HL-60/S4 (cell line): ENCODE measurements around the gene MTG2.

ENCODE experiments used
- in situ Hi-C: fragments of 300-500 bp; cut with MboI; formaldehyde crosslinking; loops from 2 replicates; pipeline ENCODE4 v1.14.3; 2022; ENCODE audit warnings: low sequenced_read_pairs

MTG2 gene

DNA sequence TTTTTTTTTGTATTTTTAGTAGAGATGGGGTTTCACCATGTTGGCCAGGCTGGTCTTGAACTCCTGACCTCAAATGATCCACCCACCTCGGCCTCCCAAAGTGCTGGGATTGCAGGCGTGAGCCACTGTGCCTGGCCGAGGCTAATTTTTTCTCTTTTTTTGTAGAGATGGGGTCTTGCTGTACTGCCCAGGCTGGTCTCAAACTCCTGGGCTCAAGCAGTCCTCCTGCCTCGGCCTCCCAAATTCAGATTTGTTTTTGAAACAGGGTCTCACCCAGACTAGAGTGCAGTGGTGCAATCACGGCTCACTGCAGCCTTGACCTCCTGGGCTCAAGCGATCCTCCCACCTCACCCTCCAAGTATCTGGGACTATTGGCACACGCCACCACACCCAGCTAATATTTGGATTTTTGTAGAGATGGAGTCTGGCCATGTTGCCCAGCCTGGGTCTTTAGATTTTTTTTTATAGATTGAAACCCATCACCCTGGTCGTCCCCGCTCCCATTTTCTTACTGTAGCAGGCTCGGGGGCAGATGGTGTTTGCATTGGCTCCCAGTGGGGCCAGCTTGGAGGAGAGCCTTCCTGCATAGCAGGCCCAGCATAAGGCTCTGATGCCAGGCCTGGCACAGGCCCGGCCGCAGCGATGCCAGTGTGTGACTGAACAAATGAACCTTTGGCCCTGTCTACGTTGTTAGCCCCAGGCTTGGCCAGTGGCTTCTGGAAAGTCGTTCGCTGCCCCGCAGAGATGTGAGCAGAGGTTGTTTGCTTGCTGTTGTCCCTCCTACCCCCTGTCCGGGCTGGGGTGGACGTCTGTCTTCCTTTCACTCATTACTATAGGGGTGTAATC is 4.3 kb upstream of the MTG2 start:
- in situ Hi-C loops, result no loop called here

DNA sequence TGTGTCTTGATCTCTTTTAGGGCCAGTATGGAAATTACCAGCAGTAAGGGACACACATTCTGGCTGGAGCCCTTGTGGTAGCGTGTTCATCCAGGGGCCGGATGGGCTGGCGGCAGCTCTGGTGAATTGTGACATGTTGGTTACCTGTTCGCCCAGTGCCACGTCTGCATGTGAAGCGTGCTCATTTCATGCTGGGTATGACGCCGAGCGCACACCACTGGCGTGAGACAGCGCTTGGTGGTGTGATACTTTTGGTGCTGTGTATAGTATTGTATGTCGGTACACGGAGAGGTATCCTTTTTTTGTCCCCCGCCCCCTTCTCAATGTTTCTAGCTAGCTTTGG is 3.7 kb upstream of the MTG2 start:
- in situ Hi-C loops, result no loop called here

DNA sequence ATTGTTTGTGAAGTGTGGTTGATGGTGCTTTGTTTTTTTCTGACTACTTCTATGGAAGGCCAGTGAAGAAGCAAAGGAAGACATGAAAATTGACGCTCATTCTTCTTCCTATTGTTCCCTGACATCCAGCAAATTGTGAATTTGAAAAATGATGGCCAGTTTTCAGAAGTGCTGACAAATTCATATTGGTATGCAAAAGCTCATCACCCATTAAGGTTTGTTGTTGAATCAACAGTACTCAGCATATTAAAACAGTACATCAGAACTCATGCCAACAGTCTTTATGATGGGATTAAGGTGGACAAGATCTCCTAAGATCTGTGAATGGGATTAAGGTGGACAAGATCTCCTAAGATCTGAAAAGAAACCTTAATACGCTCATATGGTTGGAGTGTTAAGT is 1.0 kb upstream of the MTG2 start:
- in situ Hi-C loops, result no loop called here

GRCh38 chr20:62183426-62184142 is 756 bp downstream of the MTG2 start:
- in situ Hi-C loops, result no loop called here

DNA sequence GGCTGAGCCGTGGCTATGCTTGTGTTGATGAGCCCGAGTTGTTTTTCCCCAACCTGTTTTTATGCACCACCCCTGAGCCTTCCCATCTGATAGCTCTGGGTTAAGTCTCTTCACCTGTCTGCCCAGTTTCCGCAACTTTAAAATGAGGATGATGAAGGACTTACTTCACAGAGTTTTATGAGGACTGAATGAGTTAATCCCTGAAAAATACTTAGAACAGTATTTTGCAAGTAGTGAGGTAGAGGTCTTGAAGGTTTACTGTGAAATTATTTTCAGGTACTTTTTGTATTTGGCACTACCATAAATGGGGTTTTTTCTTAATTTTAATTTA is 3.2 kb downstream of the MTG2 start:
- in situ Hi-C loops, result no loop called here

- in situ Hi-C loops, result no loop called here
These were observed 4.3 kb downstream of the MTG2 start for GRCh38 chr20:62186887-62187866.

- in situ Hi-C loops, result no loop called here
These were observed 8.0 kb downstream of the MTG2 start for GRCh38 chr20:62190639-62191411.

GRCh38 chr20:62191781-62192559 is 9.1 kb downstream of the MTG2 start:
- in situ Hi-C loops, result no loop called here

GRCh38 chr20:62192635-62193034 is 9.8 kb downstream of the MTG2 start:
- in situ Hi-C loops, result no loop called here

GRCh38 chr20:62193079-62194025 is 10.5 kb downstream of the MTG2 start:
- in situ Hi-C loops, result no loop called here

DNA sequence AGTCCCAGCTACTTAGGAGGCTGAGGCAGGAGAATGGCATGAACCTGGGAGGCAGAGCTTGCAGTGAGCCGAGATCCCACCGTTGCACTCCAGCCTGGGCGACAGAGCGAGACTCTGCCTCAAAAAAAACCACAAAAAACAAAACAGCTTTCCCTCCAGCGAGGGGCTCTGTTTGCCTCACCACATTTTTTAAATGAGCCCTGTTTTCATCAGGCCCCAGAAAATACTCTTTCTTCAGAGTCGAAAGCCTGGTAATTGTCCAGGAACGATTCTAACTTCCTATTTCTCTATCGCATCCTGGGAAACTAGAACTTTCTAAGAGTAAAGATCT is 12.2 kb downstream of the MTG2 start:
- in situ Hi-C loops, result no loop called here

GRCh38 chr20:62195736-62196135 is 12.9 kb downstream of the MTG2 start:
- in situ Hi-C loops, result no loop called here

GRCh38 chr20:62196286-62196685 is 13.5 kb downstream of the MTG2 start:
- in situ Hi-C loops, result no loop called here

DNA sequence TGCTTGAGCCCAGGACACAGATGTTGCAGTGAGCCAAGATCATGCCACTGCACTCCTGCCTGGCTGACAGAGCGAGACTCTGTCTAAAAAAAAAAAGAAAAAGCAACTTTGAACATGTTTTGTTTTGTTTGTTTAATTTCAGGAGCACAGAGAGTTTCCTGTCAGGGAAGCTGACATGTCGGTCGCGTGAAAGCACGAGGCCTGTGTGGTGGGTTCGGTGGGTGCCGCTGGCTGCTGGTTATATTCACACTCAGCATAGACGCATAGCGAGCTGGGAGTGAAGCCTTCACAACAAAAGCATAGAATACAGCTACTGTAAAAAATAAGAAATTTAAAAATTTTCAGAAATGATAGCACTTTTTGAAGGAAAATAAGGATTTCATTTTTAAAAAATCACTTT is 14.5 kb downstream of the MTG2 start:
- in situ Hi-C loops, result no loop called here

- in situ Hi-C loops, result no loop called here
These were observed 15.0 kb downstream of the MTG2 start for GRCh38 chr20:62197801-62198200.

DNA sequence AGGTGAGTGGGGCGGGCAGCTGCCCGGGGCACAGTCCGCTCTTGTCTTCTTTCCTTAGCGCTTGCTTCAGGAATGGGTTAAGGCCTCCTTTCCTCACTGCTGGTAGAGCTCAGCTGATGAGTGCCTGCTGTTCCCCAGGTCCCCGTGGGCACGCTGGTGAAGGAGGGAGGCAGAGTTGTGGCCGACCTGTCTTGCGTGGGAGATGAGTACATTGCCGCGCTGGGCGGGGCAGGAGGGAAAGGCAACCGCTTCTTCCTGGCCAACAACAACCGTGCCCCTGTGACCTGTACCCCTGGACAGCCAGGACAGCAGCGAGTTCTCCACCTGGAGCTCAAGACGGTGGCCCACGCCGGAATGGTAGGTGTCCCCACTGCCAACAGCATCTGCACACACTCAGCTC is 15.7 kb downstream of the MTG2 start:
- in situ Hi-C loops, result no loop called here

DNA sequence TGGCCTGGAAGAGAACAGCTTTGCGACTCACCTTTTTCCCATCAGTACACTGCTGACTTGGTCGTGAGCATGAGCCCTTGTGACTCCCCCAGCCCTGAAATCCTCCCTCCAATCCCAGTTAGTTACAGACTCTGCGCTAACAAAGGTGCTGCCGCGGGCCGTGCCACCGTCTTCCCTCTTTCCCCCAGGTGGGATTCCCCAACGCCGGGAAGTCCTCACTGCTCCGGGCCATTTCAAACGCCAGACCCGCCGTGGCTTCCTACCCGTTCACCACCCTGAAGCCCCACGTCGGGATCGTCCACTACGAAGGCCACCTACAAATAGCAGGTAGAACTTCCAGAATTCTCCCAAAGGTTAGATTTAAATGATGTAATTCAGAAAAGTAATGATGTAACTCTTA is 16.1 kb downstream of the MTG2 start:
- in situ Hi-C loops, result no loop called here

- in situ Hi-C loops, result no loop called here
These were observed 17.8 kb downstream of the MTG2 start for GRCh38 chr20:62200491-62201172.
